H9 (cell line): Measurements from ENCODE around the gene RNF181. TPM values are rescaled to one million over a fixed set of nuclear protein-coding genes. Genes with fewer than 3 reads are reported as not detected.

ENCODE experiments used
- DNase-seq: peaks from one replicate; pipeline ENCODE4 v3.0.0-alpha.2; 2017
- H2AFZ ChIP-seq: one replicate; pipeline ENCODE4 v1.6.1; 2013; ENCODE audit warnings: mild to moderate bottlenecking, low read length, control low read depth, moderate library complexity
- H2AK5ac ChIP-seq: 2 replicates; pipeline ENCODE4 v1.6.1; 2013; ENCODE audit warnings: low read length, control low read depth, mixed read lengths; ENCODE audit not compliant: insufficient read length
- H2BK120ac ChIP-seq: one replicate; pipeline ENCODE4 v1.6.1; 2013; ENCODE audit warnings: low read depth, mild to moderate bottlenecking, low read length, control low read depth, inconsistent platforms; ENCODE audit not compliant: poor library complexity, severe bottlenecking
- H2BK12ac ChIP-seq: 2 replicates; pipeline ENCODE4 v1.6.1; 2013; ENCODE audit warnings: low read length, control low read depth, mixed read lengths, low read depth; ENCODE audit not compliant: insufficient read length
- H2BK15ac ChIP-seq: 2 replicates; pipeline ENCODE4 v1.6.1; 2013; ENCODE audit warnings: low read depth, low read length, control low read depth
- H2BK20ac ChIP-seq: one replicate; pipeline ENCODE4 v1.6.1; 2013; ENCODE audit warnings: low read depth, mild to moderate bottlenecking, low read length, control low read depth, inconsistent platforms; ENCODE audit not compliant: poor library complexity, severe bottlenecking
- H2BK5ac ChIP-seq: 2 replicates; pipeline ENCODE4 v1.6.1; 2013; ENCODE audit warnings: low read length, control low read depth, mixed read lengths; ENCODE audit not compliant: insufficient read length
- H3K14ac ChIP-seq: 2 replicates; pipeline ENCODE4 v1.6.1; 2013; ENCODE audit warnings: low read length, control low read depth; ENCODE audit not compliant: insufficient read depth
- H3K18ac ChIP-seq: 2 replicates; pipeline ENCODE4 v1.6.1; 2013; ENCODE audit warnings: low read depth, mild to moderate bottlenecking, mixed read lengths, low read length, control low read depth; ENCODE audit not compliant: insufficient read length
- H3K23ac ChIP-seq: 2 replicates; pipeline ENCODE4 v1.6.1; 2013; ENCODE audit warnings: low read length, control low read depth, mixed read lengths, low read depth; ENCODE audit not compliant: insufficient read length
- H3K23me2 ChIP-seq: 2 replicates; pipeline ENCODE4 v1.6.1; 2013; ENCODE audit warnings: low read depth, mild to moderate bottlenecking, mixed read lengths, low read length, control low read depth; ENCODE audit not compliant: insufficient read length, poor library complexity, severe bottlenecking
- H3K27ac ChIP-seq: 2 replicates; pipeline ENCODE4 v1.5.1; 2013; ENCODE audit warnings: low read length, control low read depth, mixed read lengths, low read depth; ENCODE audit not compliant: insufficient read length
- H3K27me3 ChIP-seq: 2 replicates; pipeline ENCODE4 v1.6.1; 2013; ENCODE audit warnings: low read length, control low read depth, inconsistent platforms; ENCODE audit not compliant: insufficient read depth
- H3K4ac ChIP-seq: 2 replicates; pipeline ENCODE4 v1.6.1; 2013; ENCODE audit warnings: low read depth, mild to moderate bottlenecking, control low read depth, inconsistent platforms, low read length, moderate library complexity
- H3K4me1 ChIP-seq: 2 replicates; pipeline ENCODE4 v1.6.1; 2013; ENCODE audit warnings: low read length, control low read depth, inconsistent platforms; ENCODE audit not compliant: insufficient read depth
- H3K4me2 ChIP-seq: 2 replicates; pipeline ENCODE4 v1.6.1; 2013; ENCODE audit warnings: low read length, control low read depth, mixed read lengths; ENCODE audit not compliant: insufficient read length, insufficient read depth
- H3K56ac ChIP-seq: 2 replicates; pipeline ENCODE4 v1.6.1; 2013; ENCODE audit warnings: low read depth, mild to moderate bottlenecking, mixed read lengths, low read length, control low read depth; ENCODE audit not compliant: insufficient read length
- H3K79me1 ChIP-seq: 2 replicates; pipeline ENCODE4 v1.6.1; 2013; ENCODE audit warnings: low read depth, mild to moderate bottlenecking, moderate library complexity, low read length, control low read depth, inconsistent platforms; ENCODE audit not compliant: insufficient read depth, poor library complexity, severe bottlenecking
- H3K79me2 ChIP-seq: 2 replicates; pipeline ENCODE4 v1.6.1; 2013; ENCODE audit warnings: low read length, control low read depth, inconsistent platforms; ENCODE audit not compliant: insufficient read depth
- H3K9ac ChIP-seq: 2 replicates; pipeline ENCODE4 v1.6.1; 2013; ENCODE audit warnings: low read length, control low read depth, mixed read lengths; ENCODE audit not compliant: insufficient read length; ENCODE audit errors: extremely low read depth
- H3K9me3 ChIP-seq: one replicate; pipeline ENCODE4 v1.6.1; 2013; ENCODE audit warnings: low read depth, low read length, inconsistent platforms; ENCODE audit not compliant: control insufficient read depth
- H3T11ph ChIP-seq: one replicate; pipeline ENCODE4 v1.6.1; 2013; ENCODE audit warnings: mild to moderate bottlenecking, low read length, control low read depth, inconsistent platforms
- H4K20me1 ChIP-seq: one replicate; pipeline ENCODE4 v1.6.1; 2013; ENCODE audit not compliant: control insufficient read depth, insufficient read length, insufficient read depth
- H4K5ac ChIP-seq: 2 replicates; pipeline ENCODE4 v1.6.1; 2013; ENCODE audit warnings: low read depth, mild to moderate bottlenecking, mixed read lengths, low read length, control low read depth; ENCODE audit not compliant: insufficient read length
- H4K8ac ChIP-seq: replicated peaks from 2 replicates; pipeline ENCODE4 v1.6.1; 2013; ENCODE audit warnings: low read length, control low read depth, mixed read lengths, low read depth; ENCODE audit not compliant: insufficient read length
- H4K91ac ChIP-seq: 2 replicates; pipeline ENCODE4 v1.6.1; 2013; ENCODE audit warnings: low read depth, mild to moderate bottlenecking, moderate library complexity, mixed read lengths, low read length, control low read depth; ENCODE audit not compliant: insufficient read length
- H3K27ac Mint-ChIP-seq, 3 experiments: 2 replicates in 2 of 3; 3 replicates in 1 of 3; pipeline ENCODE4 v1.8.0; 2020 to 2021; ENCODE audit warnings: mixed read lengths in 3 of 3, mild to moderate bottlenecking in 1 of 3, moderate library complexity in 1 of 3
- H3K27me3 Mint-ChIP-seq: 2 replicates; pipeline ENCODE4 v1.8.0; 2021; ENCODE audit warnings: low read depth, mild to moderate bottlenecking, moderate library complexity, mixed read lengths
- H3K36me3 Mint-ChIP-seq, 3 experiments: 2 replicates in 2 of 3; 3 replicates in 1 of 3; pipeline ENCODE4 v1.8.0; 2020 to 2021; ENCODE audit warnings: low read depth in 3 of 3, mixed read lengths in 3 of 3; ENCODE audit not compliant: insufficient read depth in 1 of 3
- H3K4me1 Mint-ChIP-seq, 2 experiments: 2 replicates each; pipeline ENCODE4 v1.8.0; 2020; ENCODE audit warnings: mixed read lengths in 2 of 2
- H3K4me3 Mint-ChIP-seq, 2 experiments: 2 replicates in 1 of 2; 3 replicates in 1 of 2; pipeline ENCODE4 v1.8.0; 2020 to 2021; ENCODE audit warnings: mild to moderate bottlenecking in 2 of 2, mixed read lengths in 2 of 2, moderate library complexity in 1 of 2
- H3K9me3 Mint-ChIP-seq, 2 experiments: 2 replicates in 1 of 2; 3 replicates in 1 of 2; pipeline ENCODE4 v1.8.0; 2020; ENCODE audit warnings: mild to moderate bottlenecking in 2 of 2, mixed read lengths in 2 of 2, moderate library complexity in 1 of 2
- WGBS: extraction: QIAGEN DNeasy Blood & Tissue Kit; methylation state at CpG from one replicate; pipeline ENCODE4 v1.1.7; 2013; ENCODE audit warnings: missing lambda C conversion rate, low lambda C conversion rate, mixed read lengths; ENCODE audit not compliant: insufficient read length; ENCODE audit errors: extremely low coverage; 5-methylcytosine and 5-hydroxymethylcytosine counted together
- total RNA-seq: library from RNA; stranded (reverse); gene quantifications from 2 replicates; pipeline ENCODE4 v1.2.1, GENCODE V29; 2021
- TF ChIP-seq, protein P1 (sequence below): fragments of 200-600 bp; sonication (generic); conservative IDR thresholded peaks from 3 replicates; pipeline ENCODE4 v1.8.0; 2021; ENCODE audit warnings: antibody characterized with exemption, mild to moderate bottlenecking

The RNF181 gene
- total RNA-seq, 1 experiment from 2014 or later, result 122 TPM

DNA sequence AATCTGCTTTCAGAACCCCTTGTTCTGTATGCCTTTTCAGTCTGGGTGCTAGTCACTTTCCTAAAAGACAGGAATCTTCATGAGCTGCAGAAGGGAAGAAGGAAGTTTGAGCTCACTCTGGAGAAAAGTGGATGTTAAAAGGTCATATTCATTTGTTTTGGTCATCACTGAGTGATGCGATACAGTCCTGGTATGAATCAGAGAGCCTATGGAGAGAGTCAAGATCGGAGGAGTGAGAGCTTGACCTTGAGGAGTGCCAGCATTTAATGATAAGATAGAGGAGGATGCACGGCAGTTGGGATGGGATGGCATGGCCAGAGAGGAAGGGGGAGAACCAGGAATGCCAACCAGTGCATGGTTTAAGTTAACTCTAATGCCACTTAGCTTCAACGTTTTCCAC, 40.1 kb downstream of the RNF181 start:
- Histone ChIP-seq H3K56ac (no peak overlapping the region), H2BK20ac (no peak overlapping the region), H3K9ac (no peak overlapping the region), H4K5ac (no peak overlapping the region), H4K8ac (no peak overlapping the region), H4K91ac (no peak overlapping the region), H2AFZ (no peak overlapping the region), H3T11ph (no peak overlapping the region), H3K18ac (no peak overlapping the region), H3K4ac (no peak overlapping the region), H3K23ac (no peak overlapping the region), H3K14ac (no peak overlapping the region), H3K23me2 (no peaks in the 10 kb centered on the region), H2BK5ac (no peak overlapping the region), H2BK15ac (no peak overlapping the region), H3K27me3 (no peaks in the 10 kb centered on the region), H3K4me2 (no peak overlapping the region), H2BK120ac (no peak overlapping the region), H3K79me1 (no peaks in the 10 kb centered on the region), H3K27ac (no peak overlapping the region), H4K20me1 (no peaks in the 10 kb centered on the region), H3K9me3 (no peaks in the 10 kb centered on the region), H2BK12ac (no peak overlapping the region), H2AK5ac (no peak overlapping the region), H3K79me2 (no peaks in the 10 kb centered on the region), H3K4me1 (no peaks in the 10 kb centered on the region)
- Mint-ChIP-seq H3K27ac (no peak overlapping the region; a peak in 1 of 7 replicates), H3K4me3 (no peak overlapping the region), H3K36me3 (peaks cover 56 to 87% (median 79%) of the 10 kb centered on the region in 3 experiments), H3K4me1 (no peaks in the 10 kb centered on the region), H3K9me3 (no peaks in the 10 kb centered on the region), H3K27me3 (no peaks in the 10 kb centered on the region)
- WGBS, result no CpG with 5 or more reads among the region's 4 CpGs
- DNase-seq, result no peak
- TF ChIP-seq, protein P1, sequence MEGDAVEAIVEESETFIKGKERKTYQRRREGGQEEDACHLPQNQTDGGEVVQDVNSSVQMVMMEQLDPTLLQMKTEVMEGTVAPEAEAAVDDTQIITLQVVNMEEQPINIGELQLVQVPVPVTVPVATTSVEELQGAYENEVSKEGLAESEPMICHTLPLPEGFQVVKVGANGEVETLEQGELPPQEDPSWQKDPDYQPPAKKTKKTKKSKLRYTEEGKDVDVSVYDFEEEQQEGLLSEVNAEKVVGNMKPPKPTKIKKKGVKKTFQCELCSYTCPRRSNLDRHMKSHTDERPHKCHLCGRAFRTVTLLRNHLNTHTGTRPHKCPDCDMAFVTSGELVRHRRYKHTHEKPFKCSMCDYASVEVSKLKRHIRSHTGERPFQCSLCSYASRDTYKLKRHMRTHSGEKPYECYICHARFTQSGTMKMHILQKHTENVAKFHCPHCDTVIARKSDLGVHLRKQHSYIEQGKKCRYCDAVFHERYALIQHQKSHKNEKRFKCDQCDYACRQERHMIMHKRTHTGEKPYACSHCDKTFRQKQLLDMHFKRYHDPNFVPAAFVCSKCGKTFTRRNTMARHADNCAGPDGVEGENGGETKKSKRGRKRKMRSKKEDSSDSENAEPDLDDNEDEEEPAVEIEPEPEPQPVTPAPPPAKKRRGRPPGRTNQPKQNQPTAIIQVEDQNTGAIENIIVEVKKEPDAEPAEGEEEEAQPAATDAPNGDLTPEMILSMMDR, result no peak
